GM12892 (cell line): Measurements from ENCODE around the gene ABCF2.

Experiments
- POLR2A ChIP-seq: IDR thresholded peaks from 2 replicates; pipeline ENCODE4 v1.6.1; 2011; ENCODE audit warnings: low read depth, low read length, control low read depth
- POLR2AphosphoS5 ChIP-seq: IDR thresholded peaks from 2 replicates; pipeline ENCODE4 v1.6.1; 2011; ENCODE audit warnings: low read depth, low read length, control low read depth
- TAF1 ChIP-seq: IDR thresholded peaks from 2 replicates; pipeline ENCODE4 v1.6.1; 2011; ENCODE audit warnings: low read depth, mild to moderate bottlenecking, control low read depth, low read length, borderline replicate concordance

DNA sequence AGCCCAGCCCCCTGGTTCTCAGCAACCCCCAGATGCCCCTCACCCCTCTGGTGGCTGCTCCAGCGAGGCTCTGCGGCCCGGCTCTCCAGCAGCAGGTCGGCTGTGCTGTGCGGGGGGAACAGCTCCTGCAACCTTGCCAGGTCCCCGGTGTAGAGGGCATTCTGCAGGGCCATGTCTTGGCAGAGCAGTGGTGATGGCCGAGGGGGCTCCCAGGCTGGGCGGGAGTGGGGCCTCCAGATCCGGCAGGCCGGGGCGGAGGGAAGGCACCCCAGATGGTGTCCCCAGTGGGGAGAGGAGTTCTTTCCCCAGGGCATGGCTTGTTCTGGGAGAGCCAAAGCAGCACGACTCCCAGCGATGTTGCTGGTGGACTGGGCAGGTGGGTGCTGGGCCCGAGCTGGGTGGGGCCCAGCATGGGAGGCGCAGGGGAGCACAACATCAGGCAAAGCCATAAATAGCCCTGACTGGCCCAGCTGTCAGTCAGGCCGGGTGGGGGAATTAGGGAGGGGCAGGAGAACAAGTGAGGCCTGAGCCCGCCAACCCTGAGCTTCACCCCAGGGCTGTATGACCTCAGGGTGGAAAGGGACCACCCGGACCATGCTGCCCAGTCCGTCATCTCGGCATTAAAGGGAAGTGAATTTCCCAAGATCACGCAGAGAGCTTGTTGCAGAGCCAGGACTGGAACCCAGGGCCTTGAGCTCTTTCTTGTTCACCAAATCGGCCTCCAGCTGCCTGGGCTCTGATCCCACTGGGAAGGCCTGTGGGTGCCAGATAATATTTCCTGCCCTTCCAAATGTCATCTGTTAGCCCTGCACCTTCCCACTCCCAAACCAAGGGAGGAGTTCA is 39.4 kb downstream of the ABCF2 start:
- TF ChIP-seq POLR2A (no peak), TAF1 (no peak), POLR2AphosphoS5 (no peak)
